IgD-negative memory B cell (primary cell): Measurements from ENCODE around the gene CRACR2A. TPM values are rescaled to one million over a fixed set of nuclear protein-coding genes. Genes with fewer than 3 reads are reported as not detected.

ENCODE experiments used
- H3K27ac Mint-ChIP-seq, 3 donors: one replicate each; pipeline ENCODE4 v1.8.0; 2020 to 2022; ENCODE audit warnings: mild to moderate bottlenecking in 3 of 3, mixed read lengths in 3 of 3, moderate library complexity in 1 of 3
- H3K27me3 Mint-ChIP-seq: one replicate; pipeline ENCODE4 v1.8.0; 2021; ENCODE audit warnings: mixed read lengths
- H3K36me3 Mint-ChIP-seq: one replicate; pipeline ENCODE4 v1.8.0; 2020; ENCODE audit warnings: mild to moderate bottlenecking, mixed read lengths
- H3K4me1 Mint-ChIP-seq, 3 donors: one replicate each; pipeline ENCODE4 v1.8.0; 2020 to 2022; ENCODE audit warnings: mixed read lengths in 3 of 3, mild to moderate bottlenecking in 1 of 3
- H3K4me3 Mint-ChIP-seq, 4 donors: one replicate each; pipeline ENCODE4 v1.8.0; 2020 to 2022; ENCODE audit warnings: mild to moderate bottlenecking in 4 of 4, mixed read lengths in 4 of 4, moderate library complexity in 3 of 4
- H3K9me3 Mint-ChIP-seq, 3 donors: one replicate each; pipeline ENCODE4 v1.8.0; 2020 to 2021; ENCODE audit warnings: mixed read lengths in 3 of 3, mild to moderate bottlenecking in 1 of 3
- polyA plus RNA-seq: library from polyadenylated mRNA; unstranded; fragments of 300-500 nt; fragmentation: Illumina TruSeq; gene quantifications from one replicate; pipeline ENCODE4 v1.2.3, GENCODE V29; 2021

The CRACR2A gene
- polyA plus RNA-seq, 1 donor from 2014 or later = 10.1 TPM

- Mint-ChIP-seq H3K9me3 (peaks cover 0 to 3% (median 0%) of the 10 kb centered on the region in 3 donors), H3K27ac (no peak overlapping the region), H3K27me3 (no peaks in the 10 kb centered on the region), H3K36me3 (peaks cover 27% of the 10 kb centered on the region), H3K4me3 (peak overlapping the region in 1 of 4 donors; percentile 28), H3K4me1 (peaks cover 7 to 15% (median 12%) of the 10 kb centered on the region in 3 donors)
Observed at GRCh38 chr12:3723916-3724805, 28.7 kb downstream of the CRACR2A start.

- Mint-ChIP-seq H3K27ac (no peak overlapping the region), H3K27me3 (no peaks in the 10 kb centered on the region), H3K4me1 (peaks cover 17 to 23% (median 20%) of the 10 kb centered on the region in 3 donors), H3K4me3 (no peak overlapping the region), H3K9me3 (peaks cover 0 to 3% (median 0%) of the 10 kb centered on the region in 3 donors), H3K36me3 (peaks cover 32% of the 10 kb centered on the region)
Observed at GRCh38 chr12:3722368-3722767, 30.5 kb downstream of the CRACR2A start.

GRCh38 chr12:3720772-3721171 is 32.1 kb downstream of the CRACR2A start:
- Mint-ChIP-seq H3K4me3 (peak overlapping the region in 1 of 4 donors; percentile 76), H3K27me3 (no peaks in the 10 kb centered on the region), H3K36me3 (peaks cover 29% of the 10 kb centered on the region), H3K27ac (no peak overlapping the region), H3K9me3 (peaks cover 0 to 3% (median 0%) of the 10 kb centered on the region in 3 donors), H3K4me1 (peaks cover 17 to 20% (median 17%) of the 10 kb centered on the region in 3 donors)

GRCh38 chr12:3718100-3718499 is 34.8 kb downstream of the CRACR2A start:
- Mint-ChIP-seq H3K9me3 (peaks cover 0 to 3% (median 0%) of the 10 kb centered on the region in 3 donors), H3K36me3 (peaks cover 27% of the 10 kb centered on the region), H3K27me3 (no peaks in the 10 kb centered on the region)

GRCh38 chr12:3717283-3717898 is 35.5 kb downstream of the CRACR2A start:
- Mint-ChIP-seq H3K27me3 (no peaks in the 10 kb centered on the region), H3K4me3 (no peak overlapping the region), H3K36me3 (peaks cover 21% of the 10 kb centered on the region), H3K27ac (no peak overlapping the region), H3K9me3 (no peaks in the 10 kb centered on the region), H3K4me1 (peaks cover 17 to 20% (median 19%) of the 10 kb centered on the region in 3 donors)

More at GRCh38 chr12:3718100-3718499, 34.8 kb downstream of the CRACR2A start:
- H3K27ac Mint-ChIP-seq = no peak overlapping the region
- H3K4me3 Mint-ChIP-seq = no peak overlapping the region
- peaks cover 17 to 20% (median 19%) of the 10 kb centered on the region in 3 donors for H3K4me1 Mint-ChIP-seq

- Mint-ChIP-seq H3K27ac (no peak overlapping the region), H3K36me3 (peaks cover 26% of the 10 kb centered on the region), H3K4me3 (no peak overlapping the region), H3K9me3 (no peaks in the 10 kb centered on the region), H3K4me1 (peaks cover 19 to 23% (median 20%) of the 10 kb centered on the region in 3 donors), H3K27me3 (no peaks in the 10 kb centered on the region)
Observed at GRCh38 chr12:3715999-3716398, 36.9 kb downstream of the CRACR2A start.

GRCh38 chr12:3713947-3714346 is 39.0 kb downstream of the CRACR2A start:
- peak overlapping the region in 1 of 3 donors; percentile 75 for H3K27ac Mint-ChIP-seq
- H3K4me3 Mint-ChIP-seq = no peak overlapping the region
- H3K27me3 Mint-ChIP-seq = no peaks in the 10 kb centered on the region
- no peaks in the 10 kb centered on the region for H3K9me3 Mint-ChIP-seq
- peaks cover 22% of the 10 kb centered on the region for H3K36me3 Mint-ChIP-seq
- H3K4me1 Mint-ChIP-seq = peaks cover 15 to 19% (median 16%) of the 10 kb centered on the region in 3 donors

- Mint-ChIP-seq H3K27ac (peak overlapping the region in 1 of 3 donors; percentile 75), H3K27me3 (no peaks in the 10 kb centered on the region), H3K36me3 (peaks cover 22% of the 10 kb centered on the region)
Observed at GRCh38 chr12:3713483-3713882, 39.4 kb downstream of the CRACR2A start.

GRCh38 chr12:3712209-3712992 is 40.5 kb downstream of the CRACR2A start:
- H3K36me3 Mint-ChIP-seq = peaks cover 19% of the 10 kb centered on the region
- peak overlapping the region in 1 of 3 donors; percentile 9 for H3K27ac Mint-ChIP-seq
- H3K4me3 Mint-ChIP-seq = no peak overlapping the region
- no peaks in the 10 kb centered on the region for H3K9me3 Mint-ChIP-seq
- peaks cover 1 to 6% (median 2%) of the 10 kb centered on the region in 3 donors for H3K4me1 Mint-ChIP-seq
- no peaks in the 10 kb centered on the region for H3K27me3 Mint-ChIP-seq

More at GRCh38 chr12:3713483-3713882, 39.4 kb downstream of the CRACR2A start:
- no peak overlapping the region for H3K4me3 Mint-ChIP-seq
- no peaks in the 10 kb centered on the region for H3K9me3 Mint-ChIP-seq
- H3K4me1 Mint-ChIP-seq = peaks cover 10 to 16% (median 11%) of the 10 kb centered on the region in 3 donors

GRCh38 chr12:3705354-3705675 is 47.6 kb downstream of the CRACR2A start:
- Mint-ChIP-seq H3K36me3 (peaks cover 31% of the 10 kb centered on the region), H3K9me3 (peaks cover 0 to 9% (median 6%) of the 10 kb centered on the region in 3 donors), H3K27ac (no peak overlapping the region), H3K27me3 (no peaks in the 10 kb centered on the region), H3K4me3 (no peak overlapping the region), H3K4me1 (peaks cover under 1 to 10% (median 3%) of the 10 kb centered on the region in 3 donors)

- Mint-ChIP-seq H3K4me3 (no peak overlapping the region), H3K27ac (peak overlapping the region in 1 of 3 donors; percentile 94), H3K4me1 (peaks cover 2 to 10% (median 3%) of the 10 kb centered on the region in 3 donors), H3K9me3 (peaks cover 0 to 9% (median 6%) of the 10 kb centered on the region in 3 donors), H3K36me3 (peaks cover 31% of the 10 kb centered on the region), H3K27me3 (no peaks in the 10 kb centered on the region)
Observed at GRCh38 chr12:3704512-3705353, 48.2 kb downstream of the CRACR2A start.

GRCh38 chr12:3700861-3701260 is 52.0 kb downstream of the CRACR2A start:
- Mint-ChIP-seq H3K4me1 (peaks cover 2 to 5% (median 3%) of the 10 kb centered on the region in 3 donors), H3K36me3 (peaks cover 28% of the 10 kb centered on the region)

GRCh38 chr12:3698218-3698974 is 54.5 kb downstream of the CRACR2A start:
- peaks cover 2 to 5% (median 3%) of the 10 kb centered on the region in 3 donors for H3K4me1 Mint-ChIP-seq
- H3K4me3 Mint-ChIP-seq = no peak overlapping the region
- H3K27me3 Mint-ChIP-seq = no peaks in the 10 kb centered on the region
- no peak overlapping the region for H3K27ac Mint-ChIP-seq
- H3K36me3 Mint-ChIP-seq = peaks cover 16% of the 10 kb centered on the region
- H3K9me3 Mint-ChIP-seq = peaks cover 0 to under 1% (median 0%) of the 10 kb centered on the region in 3 donors

More at GRCh38 chr12:3700861-3701260, 52.0 kb downstream of the CRACR2A start:
- Mint-ChIP-seq H3K27ac (no peak overlapping the region), H3K9me3 (peaks cover 0 to 9% (median 6%) of the 10 kb centered on the region in 3 donors), H3K4me3 (no peak overlapping the region), H3K27me3 (no peaks in the 10 kb centered on the region)
